NCI-H2227 (cell line): ENCODE measurements around the gene ALKBH2.

Source experiments
- DNase-seq: peaks from one replicate; lab custom pipeline; 2025; ENCODE audit not compliant: unreplicated experiment; lab: John Stamatoyannopoulos, UW

ALKBH2 gene

GRCh38 chr12:109093022-109093918 is at the start of gene ALKBH2:
Gene ALKBH2, minus strand, starts transcription at chr12:109093472. Its CDS starts 686 bp downstream, at chr12:109092786.
- DNase-seq = peak; percentile 98

DNA sequence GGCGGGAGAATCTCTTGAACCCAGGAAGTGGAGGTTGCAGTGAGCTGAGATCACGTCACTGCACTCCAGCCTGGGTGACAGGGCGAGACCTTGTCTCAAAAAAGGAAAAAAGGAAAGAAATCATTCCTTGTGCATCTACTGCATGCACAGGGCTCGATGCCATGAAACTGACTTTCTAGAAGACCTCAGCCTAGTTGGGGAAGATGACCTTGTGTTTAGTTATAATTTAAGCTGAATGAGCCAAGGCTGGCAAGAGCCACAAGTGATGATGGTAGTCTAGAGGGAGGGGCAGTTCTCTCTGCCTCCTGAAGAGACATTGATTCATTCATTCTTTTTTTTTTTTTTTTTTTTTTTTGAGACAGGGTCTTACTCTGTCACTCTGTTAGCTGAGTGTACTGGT is 47.3 kb upstream of the ALKBH2 start:
- DNase-seq = no peak

- no peak for DNase-seq
These were observed 46.5 kb upstream of the ALKBH2 start for GRCh38 chr12:109139791-109140190.

GRCh38 chr12:109139360-109139759 is 46.1 kb upstream of the ALKBH2 start:
- no peak for DNase-seq

DNA sequence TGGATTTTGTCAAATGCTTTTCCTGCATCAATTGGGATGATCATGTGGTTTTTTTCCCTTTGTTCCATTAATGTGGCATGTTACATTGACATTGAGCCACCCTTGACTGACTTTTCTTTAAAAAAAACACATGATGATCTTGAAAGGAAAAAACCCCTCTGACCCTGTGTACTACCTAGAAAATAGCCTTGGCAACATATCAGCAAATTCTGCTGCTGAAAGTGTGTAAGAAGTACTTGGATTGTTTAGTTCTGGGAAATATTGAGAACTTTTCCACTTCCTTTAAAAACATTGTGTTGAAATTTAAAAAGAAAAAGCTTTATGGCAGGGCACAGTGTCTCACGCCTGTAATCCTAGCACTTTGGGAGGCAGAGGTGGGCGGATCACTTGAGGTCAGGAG is 43.8 kb upstream of the ALKBH2 start:
- no peak for DNase-seq

DNA sequence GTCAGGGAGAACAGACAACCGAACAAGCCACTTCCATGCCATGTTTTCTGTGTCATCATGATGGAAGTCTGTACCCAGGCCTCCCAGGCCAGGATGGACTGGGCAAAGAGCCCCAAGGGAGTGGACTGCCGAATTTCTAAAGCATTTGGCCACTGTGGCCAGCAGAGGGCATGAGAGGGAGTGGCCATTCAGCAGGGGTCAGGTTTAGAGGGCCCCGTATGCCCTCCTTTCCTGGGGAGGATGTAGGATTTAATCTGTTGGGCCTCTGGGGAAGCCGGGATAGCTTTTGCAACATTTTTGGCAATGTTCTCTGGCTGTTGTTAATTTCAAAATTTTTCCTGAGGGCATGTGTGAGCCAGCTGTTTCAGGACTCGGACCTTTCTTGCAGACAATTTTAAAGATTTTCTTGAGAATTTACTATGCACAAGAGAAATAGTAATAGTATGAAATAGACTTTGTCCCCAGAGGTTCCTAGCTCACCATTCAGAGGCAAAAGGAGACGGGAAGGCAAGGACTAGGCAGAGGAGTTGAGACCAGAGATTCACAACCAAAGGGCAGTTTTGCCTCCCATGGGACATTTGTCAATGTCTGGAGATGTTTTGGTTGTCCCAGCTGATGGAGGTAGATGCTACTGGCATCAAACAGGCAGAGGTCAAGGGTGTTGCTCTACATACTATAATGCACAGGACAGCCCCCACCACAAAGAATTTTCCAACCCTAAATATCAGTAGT is 41.1 kb upstream of the ALKBH2 start:
- no peak for DNase-seq

GRCh38 chr12:109131154-109132050 is 38.1 kb upstream of the ALKBH2 start:
- DNase-seq = no peak

- no peak for DNase-seq
These were observed 37.3 kb upstream of the ALKBH2 start for GRCh38 chr12:109130297-109131153.

DNA sequence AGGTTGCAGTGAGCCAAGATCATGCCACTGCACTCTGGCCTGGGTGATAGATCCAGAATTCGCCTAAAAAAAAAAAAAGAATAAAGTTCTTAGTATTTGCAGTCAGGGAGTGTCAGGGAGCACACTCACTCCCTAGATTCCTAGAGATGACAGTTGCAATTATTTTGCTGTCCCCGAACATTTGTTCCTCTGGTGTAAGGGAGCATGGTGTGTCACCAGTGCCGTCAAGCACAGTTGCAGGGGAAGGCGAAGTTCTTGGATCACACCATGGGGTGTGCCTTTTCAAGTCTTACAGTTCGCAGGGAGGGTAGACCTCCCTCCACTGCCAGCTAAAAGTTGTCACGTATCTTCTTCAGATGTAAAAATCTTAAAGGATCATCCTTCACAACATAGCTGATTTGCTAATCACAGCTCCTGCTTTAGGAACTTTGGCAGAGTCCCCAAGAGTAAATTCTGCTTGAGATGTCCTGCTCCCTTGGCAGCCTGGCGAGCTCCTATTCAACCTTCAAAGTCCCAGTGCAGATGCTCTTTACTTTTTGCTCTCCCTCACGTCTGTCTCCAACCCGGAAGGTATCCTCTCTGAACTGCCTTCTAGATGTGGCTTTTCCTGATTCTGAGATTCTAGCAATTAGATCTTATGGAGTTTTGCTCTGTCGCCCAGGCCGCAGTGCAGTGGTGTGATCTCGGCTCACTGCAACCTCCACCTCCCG is 34.4 kb upstream of the ALKBH2 start:
- DNase-seq = no peak

GRCh38 chr12:109126784-109127183 is 33.5 kb upstream of the ALKBH2 start:
- no peak for DNase-seq

DNA sequence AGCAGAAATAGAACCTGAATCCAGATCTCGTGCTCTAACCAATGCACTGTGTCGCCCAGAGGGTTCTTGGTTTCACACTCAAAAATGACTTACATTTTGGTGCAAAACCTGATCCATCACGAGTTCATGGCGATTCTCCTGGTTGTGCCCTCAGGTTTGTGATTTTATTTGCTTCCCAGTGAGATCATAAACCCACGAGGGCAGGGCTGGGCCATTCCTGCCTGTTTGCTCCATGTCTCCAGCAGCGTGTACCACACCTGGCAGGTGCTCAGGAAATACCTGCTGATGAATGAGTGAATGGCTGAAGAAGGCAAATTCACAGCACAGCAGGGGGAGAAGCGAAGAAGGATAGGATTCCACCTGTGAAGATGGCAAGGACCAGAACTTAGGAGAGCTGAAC is 32.5 kb upstream of the ALKBH2 start:
- DNase-seq = no peak

- DNase-seq = no peak
These were observed 31.8 kb upstream of the ALKBH2 start for GRCh38 chr12:109124878-109125648.

DNA sequence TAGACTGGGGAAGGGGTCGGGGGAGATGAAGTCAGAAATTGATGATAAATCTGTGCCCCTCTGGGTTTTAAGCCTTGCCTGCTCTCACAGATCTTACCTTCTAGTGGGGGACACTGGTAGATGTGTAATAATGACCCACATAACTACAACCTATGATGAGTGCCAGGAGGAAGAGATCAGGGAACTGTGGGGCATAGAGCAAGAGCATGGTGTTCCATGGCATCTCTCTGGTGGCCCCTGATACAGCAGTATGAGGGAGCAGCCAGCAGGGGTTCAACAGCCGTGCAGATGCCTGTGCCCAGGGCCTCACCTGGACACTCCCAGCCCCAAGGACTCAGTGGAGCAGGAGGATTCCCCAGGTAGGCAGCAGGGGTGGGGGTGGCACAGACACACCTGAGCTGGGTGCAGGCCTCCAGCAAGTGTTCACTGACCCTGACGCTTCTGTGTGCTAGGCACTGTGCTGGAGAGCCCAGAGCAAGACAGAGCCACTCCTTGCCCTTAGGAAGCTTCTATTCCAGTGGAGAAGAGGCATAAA is 28.1 kb upstream of the ALKBH2 start:
- no peak for DNase-seq

GRCh38 chr12:109120557-109120956 is 27.3 kb upstream of the ALKBH2 start:
- no peak for DNase-seq

- no peak for DNase-seq
These were observed 26.8 kb upstream of the ALKBH2 start for GRCh38 chr12:109120095-109120494.

DNA sequence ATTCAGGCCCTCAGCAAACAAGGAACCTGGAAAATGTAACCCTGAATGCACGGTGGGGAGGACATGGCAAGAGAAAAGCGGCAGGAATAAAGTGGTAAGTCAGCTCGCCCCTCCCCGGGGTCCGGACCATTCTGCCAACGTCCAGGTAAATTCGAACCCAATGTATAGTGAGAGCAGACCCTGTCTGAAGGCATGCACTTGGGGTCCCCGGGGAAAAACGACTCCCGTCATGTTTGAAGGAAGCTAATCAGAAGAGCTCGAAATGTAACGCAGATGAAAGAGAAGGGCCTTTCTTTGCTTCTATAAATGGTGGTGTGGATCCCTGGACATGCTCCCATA is 23.3 kb upstream of the ALKBH2 start:
- no peak for DNase-seq

- peak; percentile 39 for DNase-seq
These were observed 22.7 kb upstream of the ALKBH2 start, which contains the start of gene ACACB for GRCh38 chr12:109115758-109116610. Gene ACACB, plus strand, starts transcription at chr12:109116587. Its CDS starts 22,819 bp downstream, at chr12:109139406.

DNA sequence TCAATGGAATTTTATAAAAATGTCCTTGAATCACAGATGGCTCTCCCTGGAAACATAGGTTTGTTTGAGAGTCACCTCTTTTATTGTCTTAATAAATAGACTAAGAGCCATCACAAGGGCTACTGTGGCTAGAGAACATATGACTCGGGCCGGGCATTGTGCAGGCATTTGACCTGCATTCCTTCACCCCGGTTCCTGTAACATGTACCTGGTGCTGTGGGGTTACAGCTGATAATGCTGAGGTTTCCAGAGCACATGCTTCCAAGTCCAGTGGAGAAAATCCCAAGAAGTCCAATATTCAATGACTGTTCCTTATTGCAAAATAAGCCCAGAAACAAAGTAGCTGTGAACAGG is 22.1 kb upstream of the ALKBH2 start:
- DNase-seq = no peak
